GDM1 (cell line): ENCODE measurements around the gene LANCL3.
"Not testable (repeated sequence)": the region's sequence is repeated elsewhere in the genome, so short reads cannot be mapped to it uniquely, and the experiment has no call there.

Source experiments
- DNase-seq: peaks from one replicate; lab custom pipeline; 2025; lab: John Stamatoyannopoulos, UW

The LANCL3 gene

GRCh38 chrX:37627602-37628001, 56.1 kb downstream of the LANCL3 start:
- DNase-seq: no peak

DNA sequence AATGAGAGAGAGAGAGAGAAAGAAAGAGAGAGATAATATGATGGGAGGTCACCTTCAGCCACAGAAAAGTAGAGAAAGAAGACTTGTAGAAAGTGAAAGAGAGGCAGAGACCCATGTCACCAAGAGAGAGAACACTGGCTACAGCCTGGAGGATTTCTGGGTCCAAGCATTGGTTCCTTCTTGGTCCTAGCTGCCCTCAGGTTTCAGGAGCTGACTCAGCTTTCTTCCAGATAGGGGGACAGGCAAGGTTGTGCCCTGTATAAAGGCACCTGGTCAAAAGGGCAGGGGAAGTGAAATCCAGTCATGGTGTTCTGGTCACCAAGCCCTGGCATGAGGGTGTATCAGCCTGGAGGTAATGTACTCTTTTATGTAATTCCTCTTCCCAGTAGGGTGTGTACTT, 66.6 kb downstream of the LANCL3 start:
- no peak for DNase-seq

DNA sequence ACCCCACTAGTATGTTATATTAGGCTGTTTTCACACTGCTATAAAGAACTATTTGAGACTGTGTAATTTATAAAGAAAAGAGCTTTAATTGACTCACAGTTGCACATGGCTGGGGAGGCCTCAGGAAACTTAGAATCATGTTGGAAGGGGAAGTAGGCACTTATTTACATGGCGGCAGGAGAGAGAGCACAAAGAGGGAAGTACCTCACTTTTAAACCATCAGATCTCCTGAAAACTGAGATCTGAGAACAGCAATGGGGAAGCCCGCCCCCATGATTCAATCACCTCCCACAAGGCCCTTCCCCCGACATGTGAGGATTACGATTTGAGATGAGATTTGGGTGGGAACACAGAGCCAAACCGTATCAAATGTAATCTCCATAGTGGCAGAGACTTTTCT, 68.7 kb downstream of the LANCL3 start:
- DNase-seq: no peak

DNA sequence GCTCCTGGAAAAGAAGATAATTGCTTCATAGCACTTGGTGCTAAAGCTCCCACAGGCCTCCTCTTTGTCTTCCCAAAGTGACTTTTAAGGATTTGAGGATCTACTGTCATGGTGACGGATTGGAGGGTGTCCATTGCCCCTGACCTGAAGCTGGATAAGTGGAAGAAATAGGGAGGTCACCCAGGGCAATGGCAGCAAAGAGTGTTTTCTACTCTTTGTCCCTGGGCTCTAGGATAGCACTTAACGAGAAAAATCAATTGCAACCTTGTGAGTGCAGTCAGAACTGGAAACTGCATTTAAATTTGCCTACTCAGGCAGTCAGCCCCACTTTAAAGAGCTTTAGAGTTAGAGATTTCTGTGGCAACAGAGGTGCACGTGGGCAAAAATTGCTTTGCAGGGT, 70.4 kb downstream of the LANCL3 start:
- no peak for DNase-seq

GRCh38 chrX:37644381-37645305, 73.2 kb downstream of the LANCL3 start:
- DNase-seq: no peak

GRCh38 chrX:37646254-37646653, 74.8 kb downstream of the LANCL3 start:
- DNase-seq: no peak

DNA sequence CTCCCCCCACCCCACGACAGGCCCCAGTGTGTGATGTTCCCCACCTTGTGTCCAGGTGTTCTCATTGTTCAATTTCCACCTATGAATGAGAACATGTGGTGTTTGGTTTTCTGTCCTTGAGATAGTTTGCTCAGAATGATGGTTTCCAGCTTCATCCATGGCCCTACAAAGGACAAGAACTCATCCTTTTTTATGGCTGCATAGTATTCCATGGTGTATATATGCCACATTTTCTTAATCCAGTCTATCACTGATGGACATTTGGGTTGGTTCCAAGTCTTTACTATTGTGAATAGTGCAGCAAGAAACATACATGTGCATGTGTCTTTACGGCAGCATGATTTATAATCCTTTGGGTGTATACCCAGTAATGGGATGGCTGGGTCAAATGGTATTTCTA, 79.4 kb downstream of the LANCL3 start:
- not testable (repeated sequence) for DNase-seq

DNA sequence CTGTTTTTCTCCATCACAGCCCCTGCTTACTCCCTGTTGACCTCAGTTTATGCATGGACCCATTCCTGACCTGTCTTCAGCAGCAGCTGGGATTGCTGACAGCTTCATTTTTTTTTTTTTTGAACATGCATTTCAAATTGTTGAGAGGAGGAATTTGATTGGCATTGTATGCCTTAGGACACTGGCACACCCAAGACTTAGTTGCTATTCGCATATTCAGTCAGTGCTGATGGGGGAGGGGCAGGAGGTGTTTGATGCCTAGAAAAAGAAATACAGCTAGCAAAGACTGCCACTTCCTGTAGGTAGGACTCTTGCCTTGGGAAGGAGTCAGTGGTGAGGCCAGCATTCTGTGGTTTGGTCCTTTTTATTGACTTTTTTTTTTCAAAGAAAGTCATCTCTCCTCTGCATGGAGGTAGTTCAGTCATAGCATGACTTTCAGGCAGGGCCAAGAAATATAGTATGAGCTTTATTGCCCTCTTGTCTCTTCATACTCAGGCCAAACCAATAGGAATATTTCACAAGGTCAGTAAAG, 80.5 kb downstream of the LANCL3 start:
- DNase-seq: no peak

DNA sequence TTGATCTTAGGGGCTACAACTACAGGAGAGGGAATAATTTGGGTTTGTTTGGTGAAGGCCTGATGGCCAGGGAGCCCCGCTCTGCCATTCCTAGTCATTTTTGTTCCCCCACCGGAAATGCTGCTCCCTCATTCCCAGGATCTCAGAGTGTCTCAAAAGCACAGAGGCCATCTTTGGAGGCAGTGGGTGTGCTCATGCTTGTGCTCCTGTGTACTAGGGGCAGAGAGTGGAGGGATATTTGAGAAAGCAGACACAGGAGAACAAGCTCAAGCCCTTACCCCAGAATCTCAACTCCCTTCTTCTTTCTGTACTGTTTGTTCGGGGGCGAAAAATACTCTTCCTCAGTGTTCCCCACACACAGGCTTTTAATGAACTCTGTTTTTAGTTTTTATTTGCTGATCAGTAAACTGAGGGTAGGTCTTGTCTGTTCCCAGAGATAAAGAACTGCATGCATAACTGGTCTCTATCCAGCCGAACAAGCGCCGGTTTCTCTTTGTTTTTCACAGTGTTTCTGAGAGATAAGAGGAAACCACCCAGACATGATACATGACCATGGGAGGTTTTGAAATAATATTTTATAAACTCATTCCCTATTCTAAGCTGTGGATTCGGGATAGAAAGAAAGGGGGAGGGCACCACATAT, 81.2 kb downstream of the LANCL3 start:
- no peak for DNase-seq

GRCh38 chrX:37653397-37654085, 82.1 kb downstream of the LANCL3 start:
- no peak for DNase-seq

GRCh38 chrX:37658343-37659030, 87.0 kb downstream of the LANCL3 start:
- no peak for DNase-seq

DNA sequence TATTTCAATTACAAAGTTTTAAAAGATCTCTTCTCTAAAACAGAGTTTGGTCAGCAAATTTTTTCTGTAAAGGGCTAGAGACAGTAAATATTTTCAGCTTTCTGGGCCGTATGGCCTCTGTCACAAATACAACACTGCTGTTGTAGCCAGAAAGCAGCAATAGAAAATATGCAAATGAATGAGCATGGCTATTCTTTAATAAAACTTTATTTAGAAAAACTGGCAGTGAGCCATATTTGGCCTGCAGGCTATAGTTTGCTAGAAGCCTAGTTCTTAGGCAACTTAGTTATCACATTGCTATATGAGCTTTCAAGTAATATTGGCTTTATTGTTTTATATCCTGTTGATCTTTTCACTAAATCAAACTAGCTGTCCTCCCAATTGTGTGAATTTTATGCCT, 87.6 kb downstream of the LANCL3 start:
- DNase-seq: no peak

GRCh38 chrX:37662181-37662580, 90.7 kb downstream of the LANCL3 start:
- DNase-seq: no peak

- DNase-seq: no peak
Measured at GRCh38 chrX:37666516-37666915, 95.1 kb downstream of the LANCL3 start.

- no peak for DNase-seq
Measured at GRCh38 chrX:37667141-37667540, 95.7 kb downstream of the LANCL3 start.

GRCh38 chrX:37672563-37672962, 101.1 kb downstream of the LANCL3 start:
- DNase-seq: no peak

GRCh38 chrX:37676811-37677210, 105.3 kb downstream of the LANCL3 start:
- DNase-seq: no peak

DNA sequence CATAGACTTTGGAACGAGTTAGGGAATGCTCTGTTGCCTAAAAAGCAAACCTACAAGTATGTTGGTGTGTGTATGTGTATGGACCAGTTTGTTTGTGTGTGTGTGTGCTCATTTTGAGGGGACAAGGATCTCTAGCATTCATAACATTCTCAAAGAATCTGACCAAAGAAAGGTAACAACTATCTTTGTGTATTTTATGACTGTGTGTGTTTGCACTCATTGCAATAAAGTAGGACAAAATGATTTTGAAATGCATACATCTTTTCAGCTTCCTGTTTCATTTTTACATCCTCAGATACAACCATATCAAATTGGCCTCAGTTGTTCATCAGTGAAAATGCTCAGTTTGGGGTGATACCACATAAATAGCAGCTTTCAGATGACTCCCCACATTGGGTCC, 105.8 kb downstream of the LANCL3 start:
- no peak for DNase-seq

DNA sequence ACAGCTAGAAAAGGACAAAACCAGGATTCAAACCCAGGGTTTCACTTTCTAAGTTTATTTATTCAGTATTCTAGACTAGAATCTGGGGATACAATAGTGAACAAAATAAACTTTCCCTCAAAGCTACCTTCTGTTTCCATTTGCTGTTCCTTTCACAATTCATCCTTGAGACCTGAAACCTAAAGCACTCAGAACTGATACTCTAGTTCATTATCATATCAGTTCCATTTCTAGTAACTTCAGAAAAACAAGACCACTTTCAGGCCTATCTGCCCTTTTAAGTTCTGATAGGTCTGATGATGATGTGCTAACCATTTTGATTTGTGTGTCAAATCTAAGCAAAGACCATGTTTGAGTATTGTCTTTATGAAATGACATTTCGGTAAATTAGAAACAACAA, 106.3 kb downstream of the LANCL3 start:
- DNase-seq: no peak

- DNase-seq: no peak
Measured at GRCh38 chrX:37678574-37678973, 107.1 kb downstream of the LANCL3 start.

- DNase-seq: no peak
Measured at GRCh38 chrX:37679230-37679629, 107.8 kb downstream of the LANCL3 start.

DNA sequence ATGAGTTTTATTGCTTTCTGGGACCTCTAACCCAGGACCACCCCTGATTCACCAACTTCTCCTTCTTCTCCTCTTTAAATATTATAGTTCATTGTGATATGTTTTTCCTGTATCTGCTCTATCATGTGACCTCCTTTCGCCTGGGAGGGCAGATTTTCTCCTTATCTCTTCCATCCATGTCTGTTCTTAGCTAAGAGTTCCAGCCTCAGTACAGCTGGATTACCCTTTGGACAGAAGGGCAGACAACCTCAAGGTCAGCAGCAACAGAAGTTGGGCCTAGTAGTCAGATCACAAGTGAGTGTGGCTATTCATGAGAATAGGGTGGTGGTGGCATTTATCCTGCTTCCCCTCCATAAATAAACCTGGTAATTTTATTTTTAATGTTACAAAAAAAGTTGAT, 108.4 kb downstream of the LANCL3 start:
- no peak for DNase-seq
